Measurements from ENCODE around the gene ZNF692.

Gene ZNF692

GRCh38 chr1:248820041-248820585 is 38.8 kb downstream of the ZNF692 start:
- no peak for TF ChIP-seq CTCF (IDR thresholded peaks at IDR 0.05; ENCODE audit: poor library complexity, severe bottlenecking)
- Histone ChIP-seq H3K4me1 (ENCODE audit: insufficient read depth, poor library complexity, severe bottlenecking) (no peaks in the 10 kb centered on the region), H3K4me3 (ENCODE audit: severe bottlenecking) (no peak overlapping the region), H3K9me3 (ENCODE audit: severe bottlenecking) (no peaks in the 10 kb centered on the region), H3K36me3 (ENCODE audit: low read depth) (peaks cover 32% of the 10 kb centered on the region), H3K27me3 (ENCODE audit: insufficient read depth, poor library complexity, severe bottlenecking) (no peaks in the 10 kb centered on the region), H3K27ac (ENCODE audit: poor library complexity, severe bottlenecking) (no peak overlapping the region)
- ATAC-seq (ENCODE audit: low read depth) (no peak), DNase-seq (ENCODE audit: low spot score) (no peak)

- H3K27ac ChIP-seq (ENCODE audit: poor library complexity, severe bottlenecking), result no peak overlapping the region
- DNase-seq (ENCODE audit: low spot score) (no peak), ATAC-seq (ENCODE audit: low read depth) (no peak)
- peaks cover 24% of the 10 kb centered on the region for H3K36me3 ChIP-seq (ENCODE audit: low read depth)
- no peaks in the 10 kb centered on the region for H3K27me3 ChIP-seq (ENCODE audit: insufficient read depth, poor library complexity, severe bottlenecking)
- no peak for TF ChIP-seq CTCF (IDR thresholded peaks at IDR 0.05; ENCODE audit: poor library complexity, severe bottlenecking)
- H3K9me3 ChIP-seq (ENCODE audit: severe bottlenecking), result no peaks in the 10 kb centered on the region
- H3K4me3 ChIP-seq (ENCODE audit: severe bottlenecking), result no peak overlapping the region
- H3K4me1 ChIP-seq (ENCODE audit: insufficient read depth, poor library complexity, severe bottlenecking), result no peaks in the 10 kb centered on the region
Measured at GRCh38 chr1:248818505-248819374, 40.1 kb downstream of the ZNF692 start.

- no peaks in the 10 kb centered on the region for H3K4me1 ChIP-seq (ENCODE audit: insufficient read depth, poor library complexity, severe bottlenecking)
- no peaks in the 10 kb centered on the region for H3K27me3 ChIP-seq (ENCODE audit: insufficient read depth, poor library complexity, severe bottlenecking)
- H3K27ac ChIP-seq (ENCODE audit: poor library complexity, severe bottlenecking), result no peak overlapping the region
- peaks cover 12% of the 10 kb centered on the region for H3K36me3 ChIP-seq (ENCODE audit: low read depth)
- no peak for TF ChIP-seq CTCF (IDR thresholded peaks at IDR 0.05; ENCODE audit: poor library complexity, severe bottlenecking)
- ATAC-seq (ENCODE audit: low read depth), result no peak
- H3K9me3 ChIP-seq (ENCODE audit: severe bottlenecking), result no peaks in the 10 kb centered on the region
- no peak for DNase-seq (ENCODE audit: low spot score)
- H3K4me3 ChIP-seq (ENCODE audit: severe bottlenecking), result no peak overlapping the region
Measured at GRCh38 chr1:248817065-248817464, 41.8 kb downstream of the ZNF692 start.

GRCh38 chr1:248816042-248816851 is 42.6 kb downstream of the ZNF692 start:
- no peak for TF ChIP-seq CTCF (IDR thresholded peaks at IDR 0.05; ENCODE audit: poor library complexity, severe bottlenecking)
- H3K4me1 ChIP-seq (ENCODE audit: insufficient read depth, poor library complexity, severe bottlenecking), result no peaks in the 10 kb centered on the region
- no peaks in the 10 kb centered on the region for H3K27me3 ChIP-seq (ENCODE audit: insufficient read depth, poor library complexity, severe bottlenecking)
- ATAC-seq (ENCODE audit: low read depth) (no peak), DNase-seq (ENCODE audit: low spot score) (no peak)
- no peaks in the 10 kb centered on the region for H3K9me3 ChIP-seq (ENCODE audit: severe bottlenecking)
- peaks cover 12% of the 10 kb centered on the region for H3K36me3 ChIP-seq (ENCODE audit: low read depth)
- H3K27ac ChIP-seq (ENCODE audit: poor library complexity, severe bottlenecking), result no peak overlapping the region
- H3K4me3 ChIP-seq (ENCODE audit: severe bottlenecking), result no peak overlapping the region
